HG02970 (cell line): ENCODE results near the gene NFATC2.

Source experiments
- ATAC-seq: cut with Tn5 transposase; IDR thresholded peaks from one replicate; pipeline ENCODE4 v1.9.1; 2021; ENCODE audit warnings: mild to moderate bottlenecking, moderate library complexity, moderate number of reproducible peaks; ENCODE audit not compliant: unreplicated experiment, low FRiP score

The NFATC2 gene

GRCh38 chr20:51423290-51423667 is 119.2 kb downstream of the NFATC2 start:
- ATAC-seq, result no peak

GRCh38 chr20:51422514-51423289 is 119.8 kb downstream of the NFATC2 start:
- no peak for ATAC-seq

GRCh38 chr20:51420805-51421204 is 121.7 kb downstream of the NFATC2 start:
- ATAC-seq, result no peak

GRCh38 chr20:51420111-51420510 is 122.4 kb downstream of the NFATC2 start:
- no peak for ATAC-seq

- no peak for ATAC-seq
Measured at GRCh38 chr20:51419646-51420045, 122.9 kb downstream of the NFATC2 start.

- ATAC-seq, result no peak
Measured at GRCh38 chr20:51419231-51419630, 123.3 kb downstream of the NFATC2 start.

- no peak for ATAC-seq
Measured at GRCh38 chr20:51418137-51418529, 124.4 kb downstream of the NFATC2 start.

- ATAC-seq, result no peak
Measured at GRCh38 chr20:51417250-51418136, 125.0 kb downstream of the NFATC2 start.

- no peak for ATAC-seq
Measured at GRCh38 chr20:51416532-51417249, 125.8 kb downstream of the NFATC2 start.

- no peak for ATAC-seq
Measured at GRCh38 chr20:51413857-51414256, 128.7 kb downstream of the NFATC2 start.

- ATAC-seq, result no peak
Measured at GRCh38 chr20:51412951-51413481, 129.5 kb downstream of the NFATC2 start.

GRCh38 chr20:51412333-51412871 is 130.1 kb downstream of the NFATC2 start:
- no peak for ATAC-seq

GRCh38 chr20:51411870-51412269 is 130.6 kb downstream of the NFATC2 start:
- ATAC-seq, result no peak

- ATAC-seq, result no peak
Measured at GRCh38 chr20:51410586-51411325, 131.8 kb downstream of the NFATC2 start.

GRCh38 chr20:51409192-51409880 is 133.2 kb downstream of the NFATC2 start:
- ATAC-seq, result no peak

GRCh38 chr20:51404297-51405060 is 138.0 kb downstream of the NFATC2 start:
- ATAC-seq, result peak; percentile 69

- no peak for ATAC-seq
Measured at GRCh38 chr20:51403466-51404220, 138.9 kb downstream of the NFATC2 start.

- no peak for ATAC-seq
Measured at GRCh38 chr20:51402201-51402600, 140.3 kb downstream of the NFATC2 start.
